ENCODE measurements around the gene RPA4. TPM values are rescaled to one million over a fixed set of nuclear protein-coding genes. Genes with fewer than 3 reads are reported as not detected.

RPA4 gene
- total and polyA plus RNA-seq, 2 donors (not counting 1 experiment from before 2014, with no cell fraction given), result 0.31 to 2.7 TPM

DNA sequence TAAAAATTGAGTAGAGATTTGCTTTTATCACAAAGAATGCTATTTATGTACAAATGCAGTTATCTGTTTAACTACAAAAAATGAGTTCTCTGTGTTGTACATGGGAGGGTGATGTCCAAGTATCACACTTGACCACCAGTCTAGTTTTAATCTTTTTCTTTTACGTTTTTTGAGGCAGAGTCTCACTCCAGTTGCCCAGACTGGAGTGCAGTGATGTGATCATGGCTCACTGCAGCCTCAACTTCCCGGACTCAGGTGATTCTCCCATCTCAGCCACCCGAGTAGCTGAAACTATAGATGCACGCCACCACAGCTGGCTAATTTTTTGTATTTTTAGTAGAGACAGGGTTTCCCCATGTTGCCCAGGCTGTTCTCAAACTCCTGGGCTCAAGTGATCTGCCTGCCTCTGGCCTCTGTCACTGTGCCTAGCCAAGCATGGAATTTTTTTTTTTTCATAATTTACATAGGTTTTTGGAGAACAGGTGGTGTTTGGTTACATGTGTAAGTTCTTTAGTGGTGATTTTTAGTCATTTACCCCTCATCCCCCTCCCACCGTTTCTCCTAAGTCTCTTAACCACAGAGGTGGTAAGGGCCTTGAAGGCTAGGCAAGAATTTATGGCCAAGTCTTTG lies 47.9 kb upstream of the RPA4 start:
- peak overlapping the region; percentile 35 to 41 for H3K27ac ChIP-seq (ENCODE audit: low read length in 2 of 2)
- peaks cover 3% of the 10 kb centered on the region for H3K79me2 ChIP-seq (ENCODE audit: control insufficient read depth, insufficient read depth, low read length)
- Mint-ChIP-seq H3K9me3 (ENCODE audit: insufficient read depth) (no peaks in the 10 kb centered on the region), H3K4me3 (peak overlapping the region; percentile 70), H3K27me3 (no peaks in the 10 kb centered on the region), H3K27ac (peak overlapping the region; percentile 80), H3K4me1 (peaks cover 18% of the 10 kb centered on the region)
- no peaks in the 10 kb centered on the region for H3K27me3 ChIP-seq (replicated peaks in 1 of 4; ENCODE audit: control extremely low read depth in 1 of 4, control insufficient read depth in 3 of 4, insufficient read depth in 4 of 4, low read length in 3 of 4)
- TF ChIP-seq, protein P1, sequence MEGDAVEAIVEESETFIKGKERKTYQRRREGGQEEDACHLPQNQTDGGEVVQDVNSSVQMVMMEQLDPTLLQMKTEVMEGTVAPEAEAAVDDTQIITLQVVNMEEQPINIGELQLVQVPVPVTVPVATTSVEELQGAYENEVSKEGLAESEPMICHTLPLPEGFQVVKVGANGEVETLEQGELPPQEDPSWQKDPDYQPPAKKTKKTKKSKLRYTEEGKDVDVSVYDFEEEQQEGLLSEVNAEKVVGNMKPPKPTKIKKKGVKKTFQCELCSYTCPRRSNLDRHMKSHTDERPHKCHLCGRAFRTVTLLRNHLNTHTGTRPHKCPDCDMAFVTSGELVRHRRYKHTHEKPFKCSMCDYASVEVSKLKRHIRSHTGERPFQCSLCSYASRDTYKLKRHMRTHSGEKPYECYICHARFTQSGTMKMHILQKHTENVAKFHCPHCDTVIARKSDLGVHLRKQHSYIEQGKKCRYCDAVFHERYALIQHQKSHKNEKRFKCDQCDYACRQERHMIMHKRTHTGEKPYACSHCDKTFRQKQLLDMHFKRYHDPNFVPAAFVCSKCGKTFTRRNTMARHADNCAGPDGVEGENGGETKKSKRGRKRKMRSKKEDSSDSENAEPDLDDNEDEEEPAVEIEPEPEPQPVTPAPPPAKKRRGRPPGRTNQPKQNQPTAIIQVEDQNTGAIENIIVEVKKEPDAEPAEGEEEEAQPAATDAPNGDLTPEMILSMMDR (IDR thresholded peaks at IDR 0.05), result no peak
- TF ChIP-seq EZH2 (IDR thresholded peaks at IDR 0.05; ENCODE audit: borderline replicate concordance, insufficient read depth, low read depth, low read length, poor library complexity, severe bottlenecking), result no peak
- peaks cover 6 to 20% of the 10 kb centered on the region in 2 donors for H3K4me1 ChIP-seq (ENCODE audit: control insufficient read depth in 2 of 2, insufficient read depth in 2 of 2, low read length in 2 of 2)
- intact Hi-C loops (cut with micrococcal nuclease), result loop anchor here (2.0 kb wide), 1 partner anchor 151 kb away; the partner anchor contains the start of gene DIAPH2
- CTCF ChIA-PET, result interaction anchor here (0.6 kb wide), 1 partner anchor 11 kb away, joined by 6 read pairs; no protein-coding TSS in a partner anchor
- no peak overlapping the region for H3K4me3 ChIP-seq (ENCODE audit: control extremely low read depth in 1 of 5, extremely low read depth in 1 of 5, insufficient read depth in 1 of 5, low read depth in 2 of 5, low read length in 4 of 5)
- POLR2A ChIA-PET, result no interaction called here
- DNase-seq, result peak; percentile 71
- peak overlapping the region; percentile 22 for H3K4me2 ChIP-seq (replicated peaks; ENCODE audit: low read depth, low read length, poor library complexity, severe bottlenecking)
- WGBS (ENCODE audit: insufficient coverage), result 0% methylated on average over 1 of the region's 5 CpGs
- ATAC-seq (ENCODE audit: low read depth), result peak; percentile 91
- no peak overlapping the region for H3K9ac ChIP-seq (ENCODE audit: low read length)
- H2AFZ ChIP-seq (ENCODE audit: insufficient read depth, low read depth, low read length, poor library complexity, severe bottlenecking), result no peak overlapping the region
- no peaks in the 10 kb centered on the region for H3K36me3 ChIP-seq (replicated peaks in 1 of 2; ENCODE audit: control extremely low read depth in 1 of 2, control insufficient read depth in 1 of 2, extremely low read depth in 1 of 2, insufficient read depth in 2 of 2, low read length in 1 of 2)
- H3K9me3 ChIP-seq (ENCODE audit: control extremely low read depth in 1 of 3, control insufficient read depth in 2 of 3, insufficient read depth in 1 of 3, low read length in 2 of 3), result no peaks in the 10 kb centered on the region
- H4K20me1 ChIP-seq (ENCODE audit: control insufficient read depth, insufficient read depth, low read length, poor library complexity, severe bottlenecking), result no peaks in the 10 kb centered on the region

GRCh38 chrX:96837808-96838207 lies 45.9 kb upstream of the RPA4 start:
- Histone ChIP-seq H3K9ac (ENCODE audit: low read length) (no peak overlapping the region), H3K4me3 (ENCODE audit: control extremely low read depth in 1 of 5, extremely low read depth in 1 of 5, insufficient read depth in 1 of 5, low read depth in 2 of 5, low read length in 4 of 5) (no peak overlapping the region), H3K4me2 (replicated peaks; ENCODE audit: low read depth, low read length, poor library complexity, severe bottlenecking) (peak overlapping the region; percentile 15), H3K4me1 (ENCODE audit: control insufficient read depth in 2 of 2, insufficient read depth in 2 of 2, low read length in 2 of 2) (peaks cover 6 to 20% of the 10 kb centered on the region in 2 donors), H3K36me3 (replicated peaks in 1 of 2; ENCODE audit: control extremely low read depth in 1 of 2, control insufficient read depth in 1 of 2, extremely low read depth in 1 of 2, insufficient read depth in 2 of 2, low read length in 1 of 2) (no peaks in the 10 kb centered on the region), H3K27me3 (replicated peaks in 1 of 4; ENCODE audit: control extremely low read depth in 1 of 4, control insufficient read depth in 3 of 4, insufficient read depth in 4 of 4, low read length in 3 of 4) (no peaks in the 10 kb centered on the region), H3K9me3 (ENCODE audit: control extremely low read depth in 1 of 3, control insufficient read depth in 2 of 3, insufficient read depth in 1 of 3, low read length in 2 of 3) (no peaks in the 10 kb centered on the region), H3K27ac (ENCODE audit: low read length in 2 of 2) (no peak overlapping the region), H2AFZ (ENCODE audit: insufficient read depth, low read depth, low read length, poor library complexity, severe bottlenecking) (no peak overlapping the region), H3K79me2 (ENCODE audit: control insufficient read depth, insufficient read depth, low read length) (peaks cover 3% of the 10 kb centered on the region), H4K20me1 (ENCODE audit: control insufficient read depth, insufficient read depth, low read length, poor library complexity, severe bottlenecking) (no peaks in the 10 kb centered on the region)
- ATAC-seq (ENCODE audit: low read depth), result no peak
- no peaks in the 10 kb centered on the region for H3K9me3 Mint-ChIP-seq (ENCODE audit: insufficient read depth)
- no peak for DNase-seq
- WGBS (ENCODE audit: insufficient coverage), result no CpG with 5 or more reads among the region's 3 CpGs
- H3K27ac Mint-ChIP-seq, result no peak overlapping the region
- no peaks in the 10 kb centered on the region for H3K27me3 Mint-ChIP-seq
- peaks cover 16% of the 10 kb centered on the region for H3K4me1 Mint-ChIP-seq
- ChIA-PET CTCF (no interaction called here), POLR2A (no interaction called here)
- TF ChIP-seq, protein P1 (IDR thresholded peaks at IDR 0.05), result no peak
- TF ChIP-seq EZH2 (IDR thresholded peaks at IDR 0.05; ENCODE audit: borderline replicate concordance, insufficient read depth, low read depth, low read length, poor library complexity, severe bottlenecking), result no peak
- intact Hi-C loops (cut with micrococcal nuclease), result no loop called here
- peak overlapping the region; percentile 7 for H3K4me3 Mint-ChIP-seq
